ENCODE results near the gene EPHA6.
A peak's percentile ranks its signal among the peaks of the same experiment; 100 is the strongest.

Gene EPHA6

DNA sequence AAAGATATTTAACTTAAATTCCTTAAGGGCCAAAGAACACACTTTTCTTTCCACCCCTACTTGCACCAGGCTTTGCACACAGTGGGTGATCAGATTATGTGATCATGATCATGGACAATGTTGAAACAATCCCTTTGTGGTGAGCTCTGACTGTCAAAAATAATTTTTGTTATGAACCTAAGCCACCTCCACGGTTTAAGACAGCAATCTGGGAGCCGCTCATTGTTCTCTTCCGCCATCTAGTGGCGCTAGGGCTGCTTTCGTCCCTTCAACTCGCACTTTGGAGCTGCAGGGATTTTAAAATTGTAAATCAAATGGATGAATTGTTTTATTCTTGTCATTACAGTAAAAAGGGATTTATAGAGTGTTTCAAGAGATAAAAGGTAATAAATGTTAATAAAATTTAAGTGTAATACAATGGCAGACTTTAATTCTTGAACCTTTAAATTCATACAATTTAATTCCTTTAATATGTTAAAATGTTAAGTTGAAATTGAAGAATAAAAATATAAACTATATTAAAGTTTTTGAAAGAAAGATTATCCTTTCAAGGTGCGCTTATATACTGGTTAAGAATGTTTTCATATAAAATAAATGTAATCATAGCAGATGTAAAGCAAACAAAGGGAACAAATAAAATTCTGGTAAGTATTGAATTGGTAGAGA lies 904.9 kb downstream of the EPHA6 start:
- Histone ChIP-seq H3K36me3 (ENCODE audit: insufficient read depth, low read length) (no peaks in the 10 kb centered on the region), H2AFZ (ENCODE audit: low read length) (no peak overlapping the region), H3K9me3 (ENCODE audit: low read length) (no peaks in the 10 kb centered on the region), H3K9me2 (ENCODE audit: low read depth, low read length) (no peaks in the 10 kb centered on the region), H3K9ac (ENCODE audit: low read length) (no peak overlapping the region), H3K4me3 (ENCODE audit: low read depth, low read length, poor library complexity, severe bottlenecking) (no peak overlapping the region), H3K27me3 (ENCODE audit: insufficient read depth, low read length) (no peaks in the 10 kb centered on the region), H3K4me1 (ENCODE audit: insufficient read depth, low read length, severe bottlenecking) (no peaks in the 10 kb centered on the region), H4K20me1 (ENCODE audit: insufficient read depth, low read length) (no peaks in the 10 kb centered on the region), H3K79me2 (ENCODE audit: insufficient read depth, low read length) (no peaks in the 10 kb centered on the region), H3F3A (ENCODE audit: insufficient read depth, low read length) (no peaks in the 10 kb centered on the region), H3K4me2 (ENCODE audit: low read length) (no peak overlapping the region), H3K27ac (ENCODE audit: low read depth, low read length, poor library complexity, severe bottlenecking) (no peak overlapping the region)
- TF ChIP-seq CTCF (IDR thresholded peaks at IDR 0.05; ENCODE audit: low read length) (peak; percentile 93), EZH2 (IDR thresholded peaks at IDR 0.05; ENCODE audit: borderline replicate concordance, low read length) (no peak)

DNA sequence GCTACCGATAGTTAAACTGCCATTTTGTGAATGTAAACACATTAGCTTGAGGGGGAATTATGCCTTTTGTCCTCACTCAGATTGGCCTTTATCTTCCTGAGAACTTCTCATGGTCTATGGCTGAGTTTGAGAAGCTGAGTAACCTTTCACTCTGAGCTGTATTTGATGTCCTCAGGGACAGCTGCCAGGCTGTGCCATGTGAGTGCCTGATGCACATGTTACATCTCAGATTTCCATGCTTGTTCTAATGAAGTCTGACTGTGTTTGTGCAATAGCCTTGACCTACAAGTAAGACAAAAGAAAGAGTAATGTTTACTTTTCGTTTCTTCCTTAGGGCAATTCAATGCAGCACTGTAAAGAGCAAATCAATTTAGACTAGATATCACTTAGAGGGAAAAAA lies 906.0 kb downstream of the EPHA6 start:
- Histone ChIP-seq H3K9me3 (ENCODE audit: low read length) (no peaks in the 10 kb centered on the region), H4K20me1 (ENCODE audit: insufficient read depth, low read length) (no peaks in the 10 kb centered on the region), H3K4me3 (ENCODE audit: low read depth, low read length, poor library complexity, severe bottlenecking) (no peak overlapping the region), H3K36me3 (ENCODE audit: insufficient read depth, low read length) (no peaks in the 10 kb centered on the region), H3K9ac (ENCODE audit: low read length) (no peak overlapping the region), H3F3A (ENCODE audit: insufficient read depth, low read length) (no peaks in the 10 kb centered on the region), H3K27me3 (ENCODE audit: insufficient read depth, low read length) (no peaks in the 10 kb centered on the region), H3K27ac (ENCODE audit: low read depth, low read length, poor library complexity, severe bottlenecking) (no peak overlapping the region), H3K4me1 (ENCODE audit: insufficient read depth, low read length, severe bottlenecking) (no peaks in the 10 kb centered on the region), H2AFZ (ENCODE audit: low read length) (no peak overlapping the region), H3K4me2 (ENCODE audit: low read length) (no peak overlapping the region), H3K79me2 (ENCODE audit: insufficient read depth, low read length) (no peaks in the 10 kb centered on the region), H3K9me2 (ENCODE audit: low read depth, low read length) (no peaks in the 10 kb centered on the region)
- TF ChIP-seq CTCF (IDR thresholded peaks at IDR 0.05; ENCODE audit: low read length) (no peak), EZH2 (IDR thresholded peaks at IDR 0.05; ENCODE audit: borderline replicate concordance, low read length) (no peak)

DNA sequence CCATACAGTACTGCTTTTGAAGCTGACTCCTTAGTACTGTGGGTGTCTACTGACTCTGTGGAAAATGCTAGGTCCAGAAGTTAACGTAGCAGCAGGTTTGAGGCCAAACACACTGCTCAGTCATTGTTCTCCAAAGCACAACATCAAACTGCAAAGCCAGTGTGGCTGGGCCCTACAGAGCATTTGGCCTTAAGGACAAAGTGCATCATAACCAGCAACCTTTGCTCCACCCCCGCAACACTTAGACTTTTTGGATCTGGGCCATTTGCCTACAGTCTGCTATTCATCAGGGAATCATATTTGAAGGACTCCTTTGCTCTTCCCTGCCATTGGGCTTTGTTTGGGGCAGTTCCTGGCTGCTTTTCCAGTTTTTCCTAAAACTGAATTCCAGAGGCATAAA lies 907.1 kb downstream of the EPHA6 start:
- no peak overlapping the region for H3K4me3 ChIP-seq (ENCODE audit: low read depth, low read length, poor library complexity, severe bottlenecking)
- H4K20me1 ChIP-seq (ENCODE audit: insufficient read depth, low read length), result no peaks in the 10 kb centered on the region
- H3K9me3 ChIP-seq (ENCODE audit: low read length), result no peaks in the 10 kb centered on the region
- no peaks in the 10 kb centered on the region for H3K79me2 ChIP-seq (ENCODE audit: insufficient read depth, low read length)
- H3K27me3 ChIP-seq (ENCODE audit: insufficient read depth, low read length), result no peaks in the 10 kb centered on the region
- no peaks in the 10 kb centered on the region for H3K9me2 ChIP-seq (ENCODE audit: low read depth, low read length)
- no peaks in the 10 kb centered on the region for H3K36me3 ChIP-seq (ENCODE audit: insufficient read depth, low read length)
- no peak overlapping the region for H2AFZ ChIP-seq (ENCODE audit: low read length)
- no peaks in the 10 kb centered on the region for H3F3A ChIP-seq (ENCODE audit: insufficient read depth, low read length)
- no peak overlapping the region for H3K4me2 ChIP-seq (ENCODE audit: low read length)
- TF ChIP-seq EZH2 (IDR thresholded peaks at IDR 0.05; ENCODE audit: borderline replicate concordance, low read length) (no peak), CTCF (IDR thresholded peaks at IDR 0.05; ENCODE audit: low read length) (no peak)
- no peak overlapping the region for H3K27ac ChIP-seq (ENCODE audit: low read depth, low read length, poor library complexity, severe bottlenecking)
- H3K4me1 ChIP-seq (ENCODE audit: insufficient read depth, low read length, severe bottlenecking), result no peaks in the 10 kb centered on the region
- no peak overlapping the region for H3K9ac ChIP-seq (ENCODE audit: low read length)

All from OCI-LY1 (cell line).